ENCODE measurements around the gene CLDN18. TPM values are rescaled to one million over a fixed set of nuclear protein-coding genes. Genes with fewer than 3 reads are reported as not detected.
A peak's percentile ranks its signal among the peaks of the same experiment; 100 is the strongest.

The CLDN18 gene
- total RNA-seq (2014; rRNA removed; shearing (Covaris generic)), result not detected in 2 replicates

DNA sequence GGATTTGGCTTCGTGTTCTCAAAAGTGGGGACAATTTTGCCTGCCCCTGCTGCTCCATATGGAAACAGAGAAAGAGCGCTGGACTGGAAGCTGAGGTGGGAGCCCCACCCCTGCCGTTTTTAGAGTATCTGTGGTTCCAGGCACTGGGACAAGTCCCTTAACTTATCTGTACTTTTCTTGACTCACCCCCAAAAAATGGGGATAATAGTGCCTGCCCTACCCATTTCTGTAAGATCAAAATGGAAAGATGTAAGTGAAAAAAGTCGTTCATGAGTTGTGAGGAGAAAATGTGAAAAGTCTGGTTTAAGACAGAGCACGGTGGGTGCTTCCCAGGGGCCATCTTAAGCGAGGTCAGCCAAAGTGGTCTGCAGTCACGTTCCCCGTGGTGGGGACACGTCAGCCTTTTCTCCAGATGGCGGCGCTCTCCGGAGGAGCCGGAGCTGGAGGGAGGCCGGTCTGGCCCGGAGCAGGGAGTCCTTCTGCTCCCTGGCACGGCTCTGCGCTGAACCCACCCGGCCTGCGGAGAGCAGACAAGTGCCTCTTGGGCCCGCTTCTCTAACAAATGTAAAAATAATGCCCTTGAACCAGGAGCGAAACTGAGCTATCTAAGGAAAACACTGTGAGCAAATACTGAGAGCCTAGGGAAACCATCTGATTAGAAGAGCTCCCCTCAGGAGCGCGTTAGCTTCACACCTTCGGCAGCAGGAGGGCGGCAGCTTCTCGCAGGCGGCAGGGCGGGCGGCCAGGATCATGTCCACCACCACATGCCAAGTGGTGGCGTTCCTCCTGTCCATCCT lies at the start of gene CLDN18:
Gene CLDN18 (plus strand): TSS at position 690 of the 797 bp plus-strand sequence. CDS start 61 bp downstream, at position 751.
- DNase-seq (ENCODE audit: low read depth), result no peak

DNA sequence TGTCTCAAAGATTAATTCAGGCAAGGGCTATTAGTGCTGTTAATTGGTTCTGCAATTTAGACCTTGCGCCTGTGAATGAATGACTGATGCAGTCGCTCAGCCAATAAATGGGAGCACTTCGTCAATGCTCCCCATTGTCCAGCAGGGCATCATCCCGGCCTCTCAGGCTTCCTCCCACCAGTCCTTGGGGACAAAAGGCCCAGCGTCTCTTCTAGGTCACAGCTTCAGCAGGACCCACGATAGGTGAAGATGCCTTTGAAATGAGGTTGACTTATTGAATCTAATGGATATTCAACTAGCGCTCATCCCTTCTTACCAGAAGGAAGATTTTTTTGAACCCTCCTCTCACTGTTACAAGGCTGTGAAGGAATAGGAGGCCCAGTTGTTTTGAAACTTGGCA lies 47.7 kb upstream of the CLDN18 start:
- no peak for DNase-seq (ENCODE audit: low read depth)

DNA sequence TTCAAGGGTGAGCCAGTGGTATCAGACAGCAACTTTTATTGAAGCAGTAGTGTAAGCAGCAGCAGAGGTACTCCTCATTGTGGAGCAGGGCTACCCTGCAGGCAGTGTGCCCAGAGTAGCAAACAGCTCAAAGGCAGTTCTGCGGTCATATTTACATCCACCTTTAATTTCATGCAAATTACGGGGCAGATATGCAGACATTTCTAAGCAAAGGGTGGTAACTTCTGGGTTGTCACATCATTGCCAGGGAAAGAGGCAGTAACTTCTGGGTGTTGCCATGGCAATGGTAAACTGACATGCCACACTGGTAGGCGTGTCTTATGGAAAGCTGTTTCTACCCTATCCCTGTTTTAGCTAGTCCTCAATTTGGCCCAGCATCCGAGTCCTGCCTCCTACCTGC lies 46.5 kb upstream of the CLDN18 start:
- no peak for DNase-seq (ENCODE audit: low read depth)

DNA sequence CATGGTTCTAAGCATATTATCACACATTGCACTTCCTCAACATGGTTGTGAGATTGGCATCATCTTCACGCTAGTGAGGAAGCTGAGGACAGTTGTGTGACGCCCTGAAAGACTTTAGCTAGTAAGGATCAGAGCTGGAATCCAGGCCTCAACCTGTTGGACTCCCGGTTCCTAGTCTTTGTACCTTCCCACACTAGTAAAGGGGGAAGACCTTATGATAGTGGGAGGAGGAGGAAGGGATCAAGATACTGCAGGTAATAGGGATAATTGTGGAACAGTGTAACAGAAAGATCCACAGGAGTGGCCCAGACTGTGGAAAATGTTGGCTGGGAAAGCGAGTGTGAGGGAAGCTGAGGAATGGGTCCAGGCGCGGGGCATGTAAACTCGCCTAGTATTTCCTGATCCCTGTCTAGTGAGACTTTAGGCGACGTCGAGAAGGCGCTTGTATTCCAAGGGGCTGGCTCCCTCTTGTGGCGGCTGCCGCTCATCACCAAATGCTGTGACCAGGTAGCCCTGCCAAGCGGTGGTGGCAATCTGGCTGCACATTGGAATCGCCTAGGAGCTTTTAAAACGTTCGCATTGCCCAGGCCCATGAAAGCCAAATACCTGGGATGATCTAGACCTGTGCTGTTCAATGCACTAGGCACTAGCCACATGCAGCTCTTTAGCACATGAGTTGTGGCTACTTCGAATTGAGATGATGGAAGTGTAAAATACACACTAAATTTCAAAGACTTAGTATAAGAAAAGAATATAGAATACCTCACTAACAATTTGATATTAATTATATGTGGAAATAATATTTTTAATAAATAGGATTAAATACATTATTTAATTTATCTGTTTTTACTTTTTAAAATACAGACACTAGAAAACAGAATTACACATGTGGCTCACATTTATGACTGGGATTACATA lies 38.8 kb upstream of the CLDN18 start:
- peak; percentile 62 for DNase-seq (ENCODE audit: low read depth)

DNA sequence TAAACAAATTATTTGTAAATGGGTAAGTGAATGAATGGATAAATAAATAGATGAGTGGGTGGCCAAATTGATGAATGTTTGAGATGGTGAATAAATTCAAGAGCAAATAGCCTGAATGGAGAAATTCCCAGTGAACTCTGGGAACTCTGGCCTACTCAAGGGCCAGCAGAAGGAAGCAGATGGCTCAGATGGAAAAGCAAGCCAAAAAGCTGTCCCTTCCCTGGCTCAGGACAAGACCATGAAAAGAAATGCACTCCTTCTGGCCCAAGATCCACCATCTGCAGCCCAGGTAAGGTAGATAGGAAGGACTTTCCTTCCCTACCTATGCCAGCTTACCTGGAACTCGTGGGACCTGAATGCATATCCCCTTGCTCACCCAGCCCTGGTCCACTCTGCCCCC lies 37.6 kb upstream of the CLDN18 start:
- no peak for DNase-seq (ENCODE audit: low read depth)

DNA sequence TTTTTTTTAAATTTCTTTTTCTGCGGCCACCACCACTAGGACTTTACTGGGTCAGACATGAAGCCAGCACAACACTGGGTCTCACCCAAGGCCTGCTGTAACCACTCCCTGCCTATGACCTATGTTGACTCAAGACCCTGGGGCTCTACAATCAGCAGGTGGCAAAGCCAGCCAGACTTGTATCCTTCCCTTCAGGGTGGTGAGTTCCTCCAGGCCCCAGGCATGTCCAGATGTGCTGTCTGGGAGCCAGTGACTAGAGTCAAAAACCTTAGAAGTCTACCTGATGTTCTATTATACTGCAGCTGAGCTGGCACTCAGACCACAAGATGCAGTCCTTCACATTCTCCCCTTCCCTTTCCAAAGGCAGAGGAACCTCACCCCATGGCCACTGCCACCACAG lies 31.6 kb upstream of the CLDN18 start:
- DNase-seq (ENCODE audit: low read depth), result no peak

DNA sequence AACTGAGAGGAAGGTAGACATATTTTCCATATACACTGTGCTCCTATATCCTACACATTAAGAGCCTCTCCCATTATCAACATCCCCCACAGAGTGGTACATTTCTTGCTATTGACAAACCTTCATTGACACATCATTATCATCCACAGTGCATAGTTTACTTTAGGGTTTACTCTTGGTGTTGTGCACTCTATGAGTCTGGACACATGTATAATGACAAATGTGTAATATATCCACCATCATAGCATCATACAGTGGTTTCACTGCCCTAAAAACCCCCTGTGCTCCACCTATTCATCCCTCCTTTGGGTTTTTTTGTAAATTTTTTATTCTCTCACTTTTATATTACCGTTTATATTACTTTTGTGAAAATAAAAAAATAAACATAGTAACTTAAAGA lies 22.2 kb upstream of the CLDN18 start:
- no peak for DNase-seq (ENCODE audit: low read depth)

DNA sequence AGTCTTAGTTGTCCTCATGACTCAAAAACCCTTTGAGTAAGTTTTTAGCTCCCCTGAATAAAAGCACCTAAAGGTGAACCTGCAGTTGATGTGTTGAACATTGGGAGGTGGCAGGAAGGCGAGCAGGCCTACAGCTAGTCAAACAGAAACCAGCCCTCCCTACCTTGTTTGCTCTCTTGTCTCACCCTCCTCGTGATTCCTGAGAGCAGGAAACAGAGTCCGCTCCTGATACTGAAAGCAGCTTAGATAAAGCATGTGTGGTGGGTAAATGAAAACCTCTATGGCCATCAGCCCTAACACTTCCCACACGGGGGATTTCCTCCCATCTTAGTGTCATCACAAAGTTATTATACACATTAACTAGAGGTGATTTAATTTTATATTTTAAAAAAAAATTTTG lies 21.8 kb upstream of the CLDN18 start:
- no peak for DNase-seq (ENCODE audit: low read depth)

DNA sequence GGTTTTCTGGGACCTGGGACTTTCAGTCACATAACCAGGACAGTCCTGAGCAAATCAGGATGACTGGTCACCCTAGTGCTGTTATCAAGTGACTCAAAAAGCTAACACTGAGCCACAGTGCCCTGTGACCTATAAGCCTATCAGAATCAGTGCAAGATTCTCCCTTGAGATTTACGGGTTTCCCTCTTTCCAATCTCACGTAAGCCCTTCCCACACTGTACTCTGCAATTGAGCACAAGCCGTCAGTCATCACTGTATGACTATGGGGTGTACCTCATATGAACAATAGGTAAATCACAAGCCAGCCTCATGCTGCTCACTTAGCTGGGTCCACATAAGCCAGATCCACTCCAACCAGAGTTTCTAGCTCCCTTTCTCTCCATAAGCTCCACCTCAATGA lies 21.0 kb upstream of the CLDN18 start:
- DNase-seq (ENCODE audit: low read depth), result no peak

DNA sequence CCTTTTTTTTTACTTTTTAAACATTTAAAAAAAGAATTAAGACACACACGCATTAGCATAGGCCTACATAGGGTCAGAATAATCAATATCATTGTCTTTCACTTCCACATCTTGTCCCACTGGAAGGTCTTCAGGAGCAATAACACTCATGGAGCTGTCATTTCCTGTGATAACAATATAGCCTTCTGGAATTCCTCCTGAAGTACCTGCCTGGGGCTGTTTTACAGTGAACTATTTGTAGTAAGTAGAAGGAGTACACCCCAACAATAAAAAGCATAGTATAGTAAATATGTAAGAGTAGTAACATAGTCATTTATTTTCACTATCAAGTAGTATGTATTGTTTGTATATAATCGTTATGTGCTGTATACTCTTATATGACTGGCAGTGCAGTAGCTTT lies 19.5 kb upstream of the CLDN18 start:
- no peak for DNase-seq (ENCODE audit: low read depth)

DNA sequence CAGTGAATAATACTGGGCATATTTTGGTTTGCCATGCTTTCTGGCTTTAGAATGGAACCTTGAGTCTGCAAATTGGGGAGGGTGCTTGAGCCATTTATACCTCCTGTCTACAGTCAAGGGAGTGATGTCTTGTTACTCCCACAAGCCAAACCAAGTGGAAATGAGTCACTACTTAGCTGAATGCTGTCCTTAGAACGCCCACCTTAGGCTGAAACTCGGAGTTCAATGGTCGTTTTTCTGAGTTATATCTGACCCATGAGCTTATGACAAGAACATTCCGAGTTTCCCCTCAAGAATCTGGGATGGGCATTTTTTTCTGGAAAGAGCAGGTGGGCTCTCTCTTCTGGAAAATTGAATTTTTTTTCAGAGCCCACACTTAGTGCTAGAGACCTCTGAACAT lies 17.4 kb upstream of the CLDN18 start:
- DNase-seq (ENCODE audit: low read depth), result peak; percentile 25

DNA sequence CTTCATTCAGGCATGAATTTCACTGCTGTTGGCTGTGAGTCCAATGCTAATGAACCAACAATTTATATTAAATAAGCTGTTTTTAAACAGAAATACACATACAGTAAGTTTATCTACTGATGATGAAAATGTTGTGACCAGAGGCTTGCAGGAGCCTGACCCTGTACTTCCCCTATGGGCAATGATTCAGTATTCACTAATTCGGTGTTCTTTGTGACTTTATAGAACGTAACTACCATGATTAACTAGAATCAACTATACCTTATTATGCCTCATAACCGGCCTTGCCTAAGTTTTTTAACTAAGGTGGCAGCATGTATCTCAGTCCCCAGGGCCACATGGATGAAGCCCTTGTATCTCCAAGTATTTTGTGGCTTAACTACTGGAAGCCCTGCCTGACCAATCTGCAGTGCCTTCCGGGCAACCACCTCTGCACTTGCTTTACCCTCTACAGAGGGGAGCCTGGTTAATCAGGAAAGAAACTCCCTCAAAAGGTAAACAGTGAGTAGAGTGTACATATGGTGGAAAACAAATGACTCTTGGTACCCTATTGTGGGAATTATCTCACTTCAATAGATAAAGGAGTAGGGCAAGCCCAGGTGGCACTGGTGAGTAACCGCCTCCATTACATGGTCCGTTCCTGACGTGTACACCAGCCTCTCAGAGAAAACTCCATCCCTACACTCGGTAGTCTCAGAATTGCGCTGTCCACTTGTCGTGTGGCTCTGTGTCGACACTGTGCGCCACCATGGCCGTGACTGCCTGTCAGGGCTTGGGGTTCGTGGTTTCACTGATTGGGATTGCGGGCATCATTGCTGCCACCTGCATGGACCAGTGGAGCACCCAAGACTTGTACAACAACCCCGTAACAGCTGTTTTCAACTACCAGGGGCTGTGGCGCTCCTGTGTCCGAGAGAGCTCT lies 11.6 kb upstream of the CLDN18 start:
- DNase-seq (ENCODE audit: low read depth), result no peak

DNA sequence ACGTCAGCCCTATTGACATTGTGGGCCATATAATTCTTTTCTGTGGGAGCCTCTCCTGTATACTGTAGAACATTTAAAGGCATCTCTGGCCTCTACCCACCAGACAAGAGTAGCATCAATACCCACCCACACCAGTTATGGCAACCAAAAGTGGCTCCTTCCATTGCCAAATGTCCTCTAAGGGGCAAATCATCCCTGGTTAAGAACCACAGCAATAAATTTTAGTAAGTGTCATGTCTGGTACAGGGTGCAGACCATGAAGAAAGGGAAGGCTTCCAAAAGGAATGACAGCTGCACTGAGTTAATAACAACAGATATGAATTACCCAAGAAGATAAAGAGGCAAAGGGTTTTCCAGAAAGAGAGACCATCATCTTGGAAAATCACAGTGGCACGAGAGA lies 6.9 kb upstream of the CLDN18 start:
- no peak for DNase-seq (ENCODE audit: low read depth)

DNA sequence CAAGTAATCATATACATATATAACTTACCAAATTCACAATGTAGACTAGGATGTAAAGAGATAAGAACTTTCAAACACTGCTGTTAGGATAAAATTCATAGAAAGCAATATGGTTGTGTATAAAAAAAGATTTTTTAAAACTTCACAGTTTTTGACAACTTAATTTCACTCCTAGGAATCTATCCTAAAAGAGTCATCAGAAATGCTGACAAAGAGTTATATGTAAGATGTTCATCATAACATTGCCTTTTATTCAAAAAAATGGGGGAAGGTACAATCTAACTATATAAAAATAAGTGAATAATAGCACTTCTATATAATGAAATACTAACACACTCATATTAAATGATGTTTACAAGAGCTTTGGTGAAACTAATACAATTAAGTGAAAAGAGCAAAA lies 4.3 kb upstream of the CLDN18 start:
- DNase-seq (ENCODE audit: low read depth), result no peak

DNA sequence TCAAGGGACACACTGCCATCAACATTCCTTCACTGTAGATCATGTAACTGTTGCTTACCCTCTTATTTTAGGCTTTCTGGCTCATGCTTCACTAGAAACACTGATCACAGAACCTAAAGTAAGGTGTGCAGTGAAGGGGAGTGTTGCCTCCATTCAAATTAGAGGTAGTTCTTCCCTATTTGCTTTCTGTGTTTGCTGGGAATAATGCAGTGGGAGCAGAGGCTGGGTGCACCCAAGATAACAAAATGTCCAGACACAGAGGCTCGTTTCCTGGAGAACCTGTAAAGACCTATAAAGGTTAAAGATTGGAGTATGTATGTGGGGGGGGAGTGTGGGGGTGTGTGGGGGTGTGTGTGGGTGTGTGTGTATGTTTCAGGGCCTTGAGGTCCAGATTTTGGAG lies 2.1 kb upstream of the CLDN18 start:
- no peak for DNase-seq (ENCODE audit: low read depth)

DNA sequence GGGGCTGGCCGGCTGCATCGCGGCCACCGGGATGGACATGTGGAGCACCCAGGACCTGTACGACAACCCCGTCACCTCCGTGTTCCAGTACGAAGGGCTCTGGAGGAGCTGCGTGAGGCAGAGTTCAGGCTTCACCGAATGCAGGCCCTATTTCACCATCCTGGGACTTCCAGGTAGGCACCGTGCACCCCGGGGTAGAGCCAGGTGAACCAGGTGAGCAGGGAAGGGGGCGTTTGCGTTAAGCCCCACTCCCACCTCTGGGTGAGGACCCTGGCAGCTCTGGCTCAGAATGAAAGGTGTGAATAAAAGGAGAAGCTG lies 267 bp downstream of the CLDN18 start:
- no peak for DNase-seq (ENCODE audit: low read depth)

DNA sequence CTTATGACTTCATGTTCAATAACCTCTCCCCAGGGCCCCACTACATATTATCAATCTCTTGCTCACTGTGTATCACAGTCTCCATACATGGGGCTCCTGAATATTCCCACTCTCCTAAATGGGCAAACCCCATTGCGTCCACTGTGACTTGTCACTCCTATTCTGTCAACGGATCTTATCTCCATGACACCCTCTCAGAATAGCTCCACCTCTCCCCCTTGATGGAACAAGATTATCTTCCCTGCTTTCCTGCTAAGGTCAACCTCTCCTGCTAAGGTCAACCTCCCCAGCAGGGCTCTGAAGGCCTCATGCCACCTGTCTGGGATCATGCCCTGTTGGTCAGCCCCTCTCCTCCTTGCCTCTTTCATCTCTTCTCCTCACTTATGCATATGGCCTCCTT lies 1.8 kb downstream of the CLDN18 start:
- DNase-seq (ENCODE audit: low read depth), result no peak

DNA sequence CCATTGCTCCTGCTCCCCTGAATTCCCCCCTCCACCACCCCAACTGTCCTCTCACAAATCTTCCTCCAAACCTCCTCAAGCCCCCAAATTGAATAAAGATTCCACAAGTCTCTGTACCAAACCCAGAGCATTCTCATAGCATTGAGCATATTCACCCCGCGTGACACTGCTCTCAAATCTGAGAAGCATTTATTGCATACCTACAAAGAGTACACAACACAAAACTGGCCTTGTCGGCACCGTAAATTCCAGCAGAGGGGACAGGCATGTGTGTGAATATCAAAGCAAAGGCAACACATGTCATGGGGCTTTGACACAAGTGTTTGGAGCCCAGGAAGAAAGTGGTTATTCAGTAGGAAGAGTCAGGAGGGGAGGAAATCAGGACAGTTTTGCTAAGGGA lies 2.6 kb downstream of the CLDN18 start:
- DNase-seq (ENCODE audit: low read depth), result no peak

DNA sequence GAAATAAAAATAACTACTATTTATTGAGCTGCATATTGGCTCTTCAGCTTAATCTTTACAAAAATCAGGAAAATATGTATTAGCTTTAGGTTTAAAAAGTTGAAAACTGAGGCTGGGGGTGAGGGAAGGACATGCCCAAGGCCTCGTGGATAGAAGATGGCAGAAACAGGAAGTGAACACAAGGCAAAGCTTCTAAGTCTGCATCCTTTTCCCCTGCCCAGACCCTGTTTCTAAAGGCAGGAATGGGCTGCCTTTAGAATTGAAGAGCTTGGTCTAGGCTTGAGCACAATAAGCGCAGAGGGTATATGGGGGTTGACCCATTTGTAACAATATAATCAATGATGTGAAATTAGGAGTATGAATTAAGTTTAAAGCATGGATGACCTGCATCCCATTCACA lies 6.1 kb downstream of the CLDN18 start:
- DNase-seq (ENCODE audit: low read depth), result no peak

DNA sequence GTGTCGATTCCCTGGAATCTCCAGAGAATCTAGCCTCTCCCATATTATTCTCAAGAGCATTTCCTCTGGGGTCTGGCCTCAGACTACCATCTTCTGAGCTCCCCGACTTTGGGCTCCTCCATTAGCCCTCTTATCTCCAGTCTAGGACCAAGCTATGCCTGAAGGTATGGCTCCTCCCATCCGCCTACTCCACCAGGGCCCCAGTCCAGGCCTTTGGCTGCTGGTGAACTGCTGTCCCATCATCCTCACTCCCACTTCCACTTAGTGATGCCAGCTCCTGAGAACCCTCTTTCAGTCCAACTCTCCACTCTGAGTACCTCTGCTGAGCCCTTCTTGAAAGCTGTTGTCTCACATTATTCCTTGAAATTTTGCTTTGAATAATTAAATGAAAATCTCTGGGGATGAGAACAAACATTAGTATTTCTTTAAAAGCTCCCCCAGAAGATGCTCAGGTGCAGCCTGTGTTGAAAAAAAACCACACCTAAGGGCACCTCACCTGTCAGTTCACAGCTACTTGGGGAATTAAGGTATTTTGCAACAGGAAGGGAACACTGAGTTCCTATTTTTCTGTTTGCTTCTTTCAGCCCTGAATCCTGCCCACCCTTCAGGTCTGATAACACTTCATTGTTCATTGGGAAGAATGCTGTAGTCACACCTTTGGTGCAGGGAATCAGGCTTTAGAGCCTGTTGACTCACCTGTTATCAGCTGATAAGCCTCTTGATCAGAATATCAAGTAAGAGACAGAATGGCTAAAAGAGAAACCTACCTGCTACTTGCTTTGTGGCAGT lies 9.5 kb downstream of the CLDN18 start:
- DNase-seq (ENCODE audit: low read depth), result no peak

DNA sequence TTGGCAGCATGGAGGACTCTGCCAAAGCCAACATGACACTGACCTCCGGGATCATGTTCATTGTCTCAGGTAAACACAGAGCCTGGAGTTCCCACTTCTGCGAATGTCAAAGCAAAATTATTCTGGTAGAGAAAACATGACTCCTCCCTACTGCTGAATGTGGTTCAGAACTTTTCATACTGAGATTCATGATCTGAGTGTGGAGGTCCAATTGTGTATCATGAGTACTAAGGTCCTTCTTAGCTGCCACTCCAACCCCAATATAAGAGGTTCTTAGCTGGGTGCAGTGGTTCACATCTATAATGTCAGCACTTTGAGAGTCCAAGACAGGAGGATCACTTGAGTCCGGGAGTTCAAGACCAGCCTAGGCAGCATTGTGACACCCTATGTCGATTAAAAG lies 13.8 kb downstream of the CLDN18 start:
- no peak for DNase-seq (ENCODE audit: low read depth)

All from RPMI7951 (cell line).